ENCODE data around the gene POLG. TPM values are rescaled to one million over a fixed set of nuclear protein-coding genes. Genes with fewer than 3 reads are reported as not detected.

The POLG gene
- total RNA-seq (100 to 1,000 TPM; 128 to 130 TPM), polyA plus RNA-seq (10 to 100 TPM; 29.9 to 54.5 (median 35.3) TPM), total RNA-seq (149 to 261 (median 204) reads per million in 6 experiments)

DNA sequence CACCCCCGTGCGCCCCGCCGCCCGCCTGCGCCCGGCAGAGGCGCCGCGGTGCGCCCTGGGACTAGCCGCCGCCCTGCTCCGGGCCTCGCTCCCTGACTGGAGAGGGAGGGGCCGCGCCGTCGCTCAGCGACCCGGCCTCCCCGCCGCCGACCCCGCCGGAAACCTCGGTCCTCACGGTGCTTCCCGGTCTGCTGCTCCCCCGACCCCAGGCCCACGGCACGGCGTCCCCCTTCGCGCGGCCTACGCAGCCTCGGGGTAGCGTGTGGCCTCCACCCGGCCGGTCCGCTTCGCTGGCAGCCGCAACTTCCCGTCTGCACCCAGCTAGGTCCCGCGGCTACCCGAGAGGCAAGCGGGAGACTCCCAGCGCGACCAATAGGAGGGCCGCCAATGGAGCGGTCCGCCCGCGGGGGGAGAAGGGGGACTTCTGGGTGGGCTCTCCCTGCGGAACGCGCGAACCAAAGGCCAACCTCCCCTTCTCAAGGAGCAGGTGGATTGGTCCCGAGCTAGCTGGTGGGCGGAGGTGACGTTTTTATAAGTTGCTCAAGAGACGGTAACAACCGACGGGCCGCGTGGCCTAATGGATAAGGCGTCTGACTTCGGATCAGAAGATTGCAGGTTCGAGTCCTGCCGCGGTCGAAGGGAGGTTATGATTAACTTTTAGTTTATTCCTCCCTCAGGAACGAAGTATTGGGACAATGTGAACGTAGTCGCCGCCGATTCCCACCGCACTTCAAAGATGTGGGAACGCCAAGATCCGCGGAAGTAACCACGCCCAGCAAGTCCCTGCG is at the start of gene POLG:
Gene POLG (minus strand): TSS at position 315 of the 788 bp plus-strand sequence. CDS start 1,070 bp downstream, outside the sequence.
- Mint-ChIP-seq H3K36me3 (peaks cover 0 to 37% (median 11%) of the 10 kb centered on the region in 3 donors), H3K4me3 (peak within 1 kb of the TSS; percentile 88 to 97 (median 93)), H3K9me3 (peaks cover 0 to 5% (median 0%) of the 10 kb centered on the region in 9 donors), H3K27ac (peak within 1 kb of the TSS; percentile 87 to 100 (median 94)), H3K27me3 (peaks cover 0 to 7% (median 1%) of the 10 kb centered on the region in 5 donors), H3K4me1 (peaks cover 22 to 51% (median 46%) of the 10 kb centered on the region in 4 donors)
- POLR2A ChIA-PET = interaction anchor here (1.0 to 1.6 kb wide), 10 partner anchors 9 to 867 kb away, joined by 3 to 8 read pairs (median 4); partner anchors contain the start of genes FANCI, MRPL46 and MRPS11
- peak; percentile 87 to 91 for ATAC-seq
- peak; percentile 94 to 100 (median 99) for DNase-seq

DNA sequence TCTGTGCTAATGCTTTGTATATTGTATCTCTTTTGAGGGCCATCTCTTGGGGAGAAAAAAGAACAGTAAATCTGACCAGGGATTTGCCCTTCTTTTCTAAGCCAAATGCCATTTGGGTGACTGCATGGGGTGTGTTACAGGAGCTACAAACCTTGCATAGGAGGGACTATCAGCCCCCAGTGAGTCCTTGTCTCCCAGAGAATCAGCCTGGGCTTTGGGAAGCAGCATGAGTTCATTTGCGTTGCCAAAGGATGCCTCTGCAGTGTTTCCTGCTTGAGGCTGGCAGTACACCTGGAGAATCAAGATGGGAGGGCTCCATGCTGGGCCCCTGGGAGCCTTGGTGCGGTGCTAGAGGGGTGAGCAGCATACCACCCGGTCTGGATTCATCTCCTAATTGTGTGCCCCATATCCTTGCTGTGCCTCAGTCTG is 49.6 kb upstream of the POLG start:
- no peak overlapping the region for H3K27ac Mint-ChIP-seq
- H3K27me3 Mint-ChIP-seq = peaks cover 3 to 32% (median 8%) of the 10 kb centered on the region in 5 donors
- POLR2A ChIA-PET = no interaction called here
- H3K4me3 Mint-ChIP-seq = no peak overlapping the region
- ATAC-seq (no peak), DNase-seq (no peak)
- peaks cover 0 to 7% (median 2%) of the 10 kb centered on the region in 3 donors for H3K36me3 Mint-ChIP-seq
- no peaks in the 10 kb centered on the region for H3K9me3 Mint-ChIP-seq
- H3K4me1 Mint-ChIP-seq = peaks cover 6 to 30% (median 11%) of the 10 kb centered on the region in 4 donors

DNA sequence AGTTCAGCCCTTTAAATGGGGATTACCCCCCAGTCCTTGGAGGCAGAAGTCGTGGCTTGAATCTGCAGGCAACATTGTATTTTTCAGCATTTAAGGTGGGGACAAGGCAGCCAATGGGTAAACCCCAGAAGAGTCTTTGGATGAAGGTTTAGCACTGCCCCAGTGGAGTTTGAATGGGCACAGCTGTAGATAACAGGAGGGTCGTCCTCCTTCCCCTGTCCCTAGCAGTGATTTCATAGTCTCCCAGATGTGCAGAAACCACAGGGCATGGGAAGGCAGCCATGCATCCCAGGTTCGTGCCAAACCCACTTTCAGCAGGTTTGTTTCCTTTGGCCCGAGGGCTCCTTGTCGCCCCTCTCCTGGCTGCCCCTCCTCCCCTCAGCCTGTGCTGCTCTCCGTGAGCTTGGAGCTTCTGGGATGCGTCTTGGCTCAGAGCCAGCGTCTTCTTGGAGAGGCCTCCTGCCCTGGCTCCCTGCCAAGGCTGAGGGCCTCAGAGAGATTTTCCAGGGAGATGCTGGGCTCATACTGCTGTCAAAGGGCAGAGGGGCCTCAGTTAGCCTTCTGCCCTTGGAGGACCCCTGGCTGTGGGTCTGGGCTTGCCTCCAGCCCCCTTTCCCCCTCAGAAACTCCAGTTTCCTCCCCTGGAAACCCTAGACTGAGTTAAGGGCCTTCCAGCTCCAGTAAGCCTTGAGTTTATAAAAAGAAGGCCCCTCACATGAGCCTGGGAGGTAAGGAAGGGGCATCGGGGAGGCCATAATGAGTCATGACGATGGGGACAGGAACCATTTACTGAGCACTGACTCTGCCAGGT is 48.9 kb upstream of the POLG start:
- H3K27me3 Mint-ChIP-seq = peaks cover 3 to 31% (median 7%) of the 10 kb centered on the region in 5 donors
- ATAC-seq = no peak
- no peak for DNase-seq
- no peak overlapping the region for H3K4me3 Mint-ChIP-seq
- H3K9me3 Mint-ChIP-seq = no peaks in the 10 kb centered on the region
- peaks cover 0 to 7% (median 2%) of the 10 kb centered on the region in 3 donors for H3K36me3 Mint-ChIP-seq
- H3K27ac Mint-ChIP-seq = no peak overlapping the region
- POLR2A ChIA-PET = no interaction called here
- peaks cover 6 to 31% (median 11%) of the 10 kb centered on the region in 4 donors for H3K4me1 Mint-ChIP-seq

DNA sequence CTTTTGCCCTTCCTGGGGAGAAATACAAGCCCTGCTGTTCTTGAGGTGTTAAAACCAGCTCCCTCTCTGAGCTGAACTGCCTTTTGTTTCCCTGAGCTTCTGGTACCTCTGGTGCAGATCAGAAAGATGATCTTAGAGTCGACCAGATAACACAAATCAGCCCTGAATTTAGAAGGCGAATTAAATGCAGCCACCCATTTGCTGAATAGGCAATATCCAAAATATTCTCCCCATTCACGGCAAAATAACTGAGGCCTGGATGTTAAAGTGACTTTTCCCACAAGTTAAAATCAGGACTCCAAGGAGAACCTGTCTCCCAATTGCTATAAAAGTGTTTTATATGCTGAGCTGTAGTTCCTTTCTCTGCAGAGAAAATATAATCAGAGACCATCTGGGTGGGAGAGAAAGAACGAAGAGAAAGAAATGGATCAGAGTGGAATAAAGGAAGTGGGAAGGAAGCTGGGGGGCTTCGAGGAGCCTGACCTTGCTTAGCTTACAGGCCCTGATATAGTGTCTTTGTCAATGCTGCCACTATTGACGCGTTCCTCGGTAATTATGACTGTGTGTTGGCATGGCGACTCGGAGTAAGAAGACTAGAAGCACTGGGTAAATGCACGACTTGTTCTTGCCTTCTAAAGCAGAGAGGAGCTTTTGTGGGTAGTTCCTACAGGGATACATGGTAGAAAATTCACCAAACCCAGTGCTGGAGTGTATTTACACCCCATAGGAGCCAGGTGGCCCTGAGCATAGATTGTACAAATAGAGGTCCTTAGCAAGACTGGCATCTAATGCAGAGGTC is 47.5 kb upstream of the POLG start:
- peaks cover 0 to 1% (median 0%) of the 10 kb centered on the region in 3 donors for H3K36me3 Mint-ChIP-seq
- peak overlapping the region in 1 of 10 donors; percentile 24 for H3K27ac Mint-ChIP-seq
- H3K9me3 Mint-ChIP-seq = no peaks in the 10 kb centered on the region
- ATAC-seq (no peak), DNase-seq (no peak)
- peaks cover 7 to 46% (median 15%) of the 10 kb centered on the region in 4 donors for H3K4me1 Mint-ChIP-seq
- POLR2A ChIA-PET = interaction anchor here (0.6 kb wide), 1 partner anchor 65 kb away, joined by 3 read pairs; no protein-coding TSS in a partner anchor
- H3K4me3 Mint-ChIP-seq = no peak overlapping the region
- peaks cover 5 to 42% (median 20%) of the 10 kb centered on the region in 5 donors for H3K27me3 Mint-ChIP-seq

DNA sequence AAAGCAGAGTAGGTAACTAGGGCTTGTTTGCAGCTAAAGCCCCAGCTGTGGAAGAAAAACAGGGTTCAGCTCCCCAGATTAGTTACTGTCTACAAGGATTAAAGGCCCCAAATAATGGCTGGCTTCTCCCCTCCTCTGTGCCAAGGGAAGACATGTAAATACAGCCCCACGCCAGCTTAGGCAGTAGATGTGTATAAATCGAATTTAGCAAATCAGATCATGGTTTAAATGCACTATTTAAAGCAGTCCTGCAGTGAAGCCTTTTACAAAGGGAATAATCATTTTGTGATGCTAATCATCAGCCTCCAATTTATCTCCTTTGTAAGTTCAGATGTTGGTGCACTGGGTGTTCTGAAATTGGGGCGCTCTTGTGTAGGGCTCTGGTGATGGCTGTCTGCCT is 46.7 kb upstream of the POLG start:
- Mint-ChIP-seq H3K36me3 (no peaks in the 10 kb centered on the region), H3K27ac (no peak overlapping the region), H3K4me3 (no peak overlapping the region), H3K27me3 (peaks cover 5 to 50% (median 28%) of the 10 kb centered on the region in 5 donors), H3K4me1 (peaks cover 7 to 47% (median 16%) of the 10 kb centered on the region in 4 donors), H3K9me3 (peaks cover 0 to 1% (median 0%) of the 10 kb centered on the region in 9 donors)
- DNase-seq = no peak
- POLR2A ChIA-PET = no interaction called here
- ATAC-seq = no peak

DNA sequence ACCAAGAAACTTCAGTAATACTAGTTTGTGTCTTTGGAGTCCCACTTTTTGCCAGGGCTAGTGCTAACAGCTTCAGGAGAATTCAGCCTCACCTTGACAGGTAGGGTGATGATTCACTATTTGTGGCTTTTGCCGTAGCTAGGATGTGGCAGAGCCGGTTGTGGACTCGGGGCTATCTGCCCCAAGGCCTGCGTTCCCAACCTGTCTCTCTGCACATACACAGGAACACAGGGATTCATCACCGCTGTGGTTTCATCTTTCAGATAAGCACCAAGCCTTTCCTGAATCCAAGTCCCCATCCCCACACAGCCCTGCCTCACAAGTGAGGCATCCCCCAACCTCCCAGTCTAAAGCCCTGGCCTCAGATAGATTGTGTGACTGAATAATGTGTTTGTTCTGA is 45.2 kb upstream of the POLG start:
- H3K27me3 Mint-ChIP-seq = peaks cover 11 to 63% (median 43%) of the 10 kb centered on the region in 5 donors
- ATAC-seq (no peak), DNase-seq (no peak)
- H3K4me3 Mint-ChIP-seq = peak overlapping the region in 9 of 10 donors; percentile 52 to 91 (median 66)
- no peaks in the 10 kb centered on the region for H3K36me3 Mint-ChIP-seq
- peaks cover 0 to 1% (median 0%) of the 10 kb centered on the region in 9 donors for H3K9me3 Mint-ChIP-seq
- H3K27ac Mint-ChIP-seq = peak overlapping the region in 4 of 10 donors; percentile 20 to 83 (median 70)
- POLR2A ChIA-PET = interaction anchor here (1.0 to 1.3 kb wide), 3 partner anchors 12 to 28 kb away, joined by 3 read pairs; no protein-coding TSS in a partner anchor
- H3K4me1 Mint-ChIP-seq = peaks cover 7 to 47% (median 16%) of the 10 kb centered on the region in 4 donors

DNA sequence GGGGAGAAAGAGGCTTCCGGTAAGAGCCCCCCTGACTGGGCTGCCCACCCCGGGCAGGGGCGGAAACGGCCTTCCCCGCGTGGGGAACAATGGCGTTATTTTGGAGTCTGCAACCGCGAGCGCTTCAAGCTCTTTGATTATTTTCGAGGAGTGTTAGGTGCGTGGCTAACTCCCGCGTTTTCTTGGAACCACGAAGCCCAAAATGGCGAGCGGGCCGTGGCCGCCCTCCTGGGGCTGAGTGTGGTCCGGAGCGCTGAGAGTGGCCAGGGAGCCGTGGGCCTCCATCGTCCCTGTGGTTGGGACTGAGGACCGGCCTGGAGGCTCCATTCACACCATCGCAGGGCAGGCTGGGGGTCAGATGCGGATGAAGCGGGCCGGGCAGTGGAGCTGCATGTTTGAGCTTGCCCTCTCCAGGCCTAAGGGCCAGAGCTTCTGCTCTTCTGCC is 44.6 kb upstream of the POLG start:
- ATAC-seq = peak in 1 of 2 donors; percentile 19
- peak overlapping the region; percentile 24 to 91 (median 63) for H3K4me3 Mint-ChIP-seq
- H3K36me3 Mint-ChIP-seq = no peaks in the 10 kb centered on the region
- H3K9me3 Mint-ChIP-seq = peaks cover 0 to 1% (median 0%) of the 10 kb centered on the region in 9 donors
- POLR2A ChIA-PET = interaction anchor here (1.0 to 1.7 kb wide), 4 partner anchors 13 to 45 kb away, joined by 3 to 8 read pairs (median 3); partner anchors contain the start of gene POLG
- peak overlapping the region in 5 of 10 donors; percentile 15 to 83 (median 63) for H3K27ac Mint-ChIP-seq
- peaks cover 14 to 64% (median 48%) of the 10 kb centered on the region in 5 donors for H3K27me3 Mint-ChIP-seq
- no peak for DNase-seq
- H3K4me1 Mint-ChIP-seq = peaks cover 4 to 47% (median 16%) of the 10 kb centered on the region in 4 donors

DNA sequence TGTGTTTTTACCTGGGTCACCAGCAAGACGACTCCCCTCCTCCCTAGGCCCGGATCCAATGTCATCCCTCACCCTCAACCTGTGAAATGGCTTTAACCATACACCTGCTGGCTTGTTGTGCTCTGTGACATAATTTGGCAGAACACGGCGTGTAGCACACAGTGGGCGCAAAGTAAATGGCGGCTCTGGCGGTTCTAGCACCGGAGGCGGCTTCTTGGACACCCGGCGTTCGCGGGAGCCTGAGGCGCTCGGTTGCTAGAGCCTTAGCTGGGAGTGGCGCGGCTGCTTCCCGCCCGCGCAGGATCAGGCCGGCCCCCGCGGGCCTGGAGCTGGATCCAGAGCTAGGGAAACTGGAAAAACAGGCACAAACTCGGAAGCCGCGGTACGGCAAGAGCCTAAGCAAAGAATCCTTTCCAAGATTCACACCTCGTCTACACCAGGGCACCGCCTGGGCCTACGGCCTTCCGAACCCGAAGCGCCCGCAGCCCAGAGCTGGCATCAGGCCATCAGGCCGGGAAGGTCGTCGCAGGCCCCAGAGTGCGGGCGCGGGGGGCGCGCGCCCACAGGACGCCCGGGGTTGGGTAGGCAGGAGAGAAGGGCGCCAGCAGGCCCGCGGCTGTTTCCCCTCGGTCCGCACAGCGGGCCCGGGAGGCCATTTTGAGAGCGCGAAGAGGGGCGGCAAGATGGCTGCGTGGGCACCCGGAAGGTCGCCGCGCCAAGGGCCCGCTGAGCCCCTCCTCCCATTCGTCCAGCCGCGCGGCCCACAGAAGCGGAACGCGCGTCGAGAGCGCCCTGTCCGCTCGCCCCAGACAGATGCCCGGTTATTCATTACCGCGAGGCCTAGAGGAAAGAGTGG is 43.9 kb upstream of the POLG start:
- Mint-ChIP-seq H3K9me3 (peaks cover 0 to 1% (median 0%) of the 10 kb centered on the region in 9 donors), H3K27ac (peak overlapping the region in 9 of 10 donors; percentile 28 to 89 (median 85)), H3K4me3 (peak overlapping the region; percentile 73 to 91 (median 82)), H3K36me3 (no peaks in the 10 kb centered on the region), H3K27me3 (peaks cover 17 to 72% (median 56%) of the 10 kb centered on the region in 5 donors), H3K4me1 (peaks cover 4 to 47% (median 16%) of the 10 kb centered on the region in 4 donors)
- DNase-seq (peak in 6 of 10 donors; percentile 16 to 54 (median 28)), ATAC-seq (peak; percentile 58 to 68)
- POLR2A ChIA-PET = interaction anchor here (0.7 to 1.7 kb wide), 5 partner anchors 13 to 475 kb away, joined by 3 to 8 read pairs (median 3); partner anchors contain the start of gene POLG

DNA sequence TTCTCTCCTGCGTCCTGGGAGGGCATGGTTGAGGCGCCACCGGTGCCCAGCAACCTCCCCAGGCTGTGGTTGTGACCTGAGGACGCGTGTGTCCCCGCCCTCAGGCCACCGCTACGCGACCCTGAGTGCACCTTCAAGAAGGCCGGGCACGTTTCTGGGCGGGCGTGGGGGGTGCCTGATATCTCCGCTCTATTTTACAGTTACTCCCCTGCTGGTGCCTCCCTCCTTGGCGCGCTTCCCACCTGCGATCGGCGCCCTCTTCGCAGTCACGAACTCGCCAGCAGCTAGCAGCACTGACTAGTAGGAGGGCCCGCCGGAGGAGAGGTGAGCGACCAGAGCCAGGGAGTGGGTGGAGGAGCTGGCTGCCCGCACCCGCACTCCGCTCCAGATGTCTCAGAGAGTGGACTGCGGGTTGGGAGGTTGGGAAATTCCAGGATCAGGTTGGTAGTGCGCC is 43.2 kb upstream of the POLG start:
- peak overlapping the region; percentile 73 to 91 (median 82) for H3K4me3 Mint-ChIP-seq
- peaks cover 0 to 1% (median 0%) of the 10 kb centered on the region in 9 donors for H3K9me3 Mint-ChIP-seq
- no peaks in the 10 kb centered on the region for H3K36me3 Mint-ChIP-seq
- peaks cover 2 to 43% (median 14%) of the 10 kb centered on the region in 4 donors for H3K4me1 Mint-ChIP-seq
- peaks cover 18 to 71% (median 57%) of the 10 kb centered on the region in 5 donors for H3K27me3 Mint-ChIP-seq
- POLR2A ChIA-PET = interaction anchor here (0.8 to 1.7 kb wide), 3 partner anchors 18 to 474 kb away, joined by 3 to 8 read pairs (median 8); partner anchors contain the start of gene POLG
- ATAC-seq (peak; percentile 61 to 70), DNase-seq (peak in 6 of 10 donors; percentile 11 to 73 (median 34))
- peak overlapping the region in 6 of 10 donors; percentile 28 to 89 (median 85) for H3K27ac Mint-ChIP-seq

Measured in naive thymus-derived CD8-positive, alpha-beta T cell (primary cell).